ENCODE data around the gene MBD5.

MBD5 gene

DNA sequence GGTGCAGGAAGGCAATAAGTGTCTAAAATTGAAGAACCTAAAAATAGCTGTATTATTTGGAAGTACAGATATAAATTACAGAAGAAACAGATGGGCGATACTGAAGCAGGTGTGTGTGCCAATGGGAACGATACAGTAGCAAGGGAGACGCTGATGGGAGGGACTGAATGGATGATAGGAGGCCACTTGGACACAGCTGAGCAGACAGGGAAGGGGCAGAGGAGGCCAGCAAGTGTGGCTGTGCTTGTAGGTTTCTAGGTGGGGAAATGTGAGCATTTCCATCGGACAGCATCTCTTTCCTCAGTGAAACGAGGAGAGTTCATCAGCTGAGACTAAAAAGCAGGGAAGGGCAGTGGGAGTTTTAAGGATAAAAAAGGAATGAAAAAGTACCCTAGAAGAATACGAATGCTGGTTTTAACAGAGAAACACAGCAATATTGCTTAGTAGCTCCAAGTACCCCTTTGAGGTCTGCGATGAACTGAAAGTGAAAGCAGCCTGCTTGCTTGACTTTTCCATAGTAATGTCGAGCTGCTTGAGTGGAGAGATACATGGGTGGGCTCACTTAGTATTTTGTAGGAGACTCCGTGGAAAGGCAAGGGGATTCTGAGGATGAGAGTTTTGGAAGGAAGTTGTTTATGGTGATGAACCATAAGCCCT, 531.9 kb downstream of the MBD5 start:
- H2AFZ ChIP-seq (ENCODE audit: low read length, unreplicated experiment), result peak overlapping the region; percentile 72
- no peaks in the 10 kb centered on the region for H3K4me1 ChIP-seq (ENCODE audit: control insufficient read depth, insufficient read depth, low read length, unreplicated experiment)
- no peak overlapping the region for H3K27ac ChIP-seq (ENCODE audit: low read depth, low read length)
- H3K4me3 ChIP-seq (ENCODE audit: low read depth, low read length), result peak overlapping the region; percentile 82
- no peaks in the 10 kb centered on the region for H3K36me3 ChIP-seq (ENCODE audit: insufficient read depth, low read length)
- peaks cover 3% of the 10 kb centered on the region; the same call in 1 of the 2 replicates for H3K27me3 ChIP-seq (ENCODE audit: insufficient read depth, low read length)
- no peaks in the 10 kb centered on the region for H3K79me2 ChIP-seq (ENCODE audit: control insufficient read depth, insufficient read depth, low read length, unreplicated experiment)

DNA sequence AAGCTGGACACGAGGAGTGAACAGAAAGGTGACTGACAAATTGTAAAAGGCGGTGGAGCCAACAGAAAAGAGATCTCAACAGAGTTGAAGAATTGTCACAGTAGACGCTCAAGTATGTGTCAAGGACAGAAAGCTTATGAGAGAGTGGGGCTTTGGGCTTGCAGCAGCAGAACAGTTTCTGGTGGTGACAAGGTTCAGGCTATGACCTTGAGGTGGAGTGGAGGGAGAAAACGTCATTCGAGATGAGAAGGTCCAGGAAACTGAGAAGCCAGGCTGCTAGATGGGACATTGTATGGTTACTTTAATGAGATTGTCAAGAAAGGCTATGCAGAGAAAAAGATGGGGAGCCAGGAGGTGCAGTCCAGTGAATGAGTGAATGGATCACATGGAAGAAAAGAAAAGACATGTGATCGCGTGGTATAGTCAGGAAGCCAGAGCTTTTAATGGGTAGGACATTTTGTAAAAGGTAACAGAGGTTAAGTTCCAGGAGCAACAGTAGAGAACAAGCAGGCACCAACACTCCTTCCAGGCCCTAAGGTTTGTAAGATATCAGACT, 532.5 kb downstream of the MBD5 start:
- Histone ChIP-seq H3K27me3 (ENCODE audit: insufficient read depth, low read length) (peaks cover 8% of the 10 kb centered on the region; the same call in 1 of the 2 replicates), H2AFZ (ENCODE audit: low read length, unreplicated experiment) (peak overlapping the region; percentile 72), H3K4me3 (ENCODE audit: low read depth, low read length) (peak overlapping the region; percentile 82), H3K79me2 (ENCODE audit: control insufficient read depth, insufficient read depth, low read length, unreplicated experiment) (no peaks in the 10 kb centered on the region), H3K27ac (ENCODE audit: low read depth, low read length) (no peak overlapping the region), H3K4me1 (ENCODE audit: control insufficient read depth, insufficient read depth, low read length, unreplicated experiment) (no peaks in the 10 kb centered on the region), H3K36me3 (ENCODE audit: insufficient read depth, low read length) (no peaks in the 10 kb centered on the region)

DNA sequence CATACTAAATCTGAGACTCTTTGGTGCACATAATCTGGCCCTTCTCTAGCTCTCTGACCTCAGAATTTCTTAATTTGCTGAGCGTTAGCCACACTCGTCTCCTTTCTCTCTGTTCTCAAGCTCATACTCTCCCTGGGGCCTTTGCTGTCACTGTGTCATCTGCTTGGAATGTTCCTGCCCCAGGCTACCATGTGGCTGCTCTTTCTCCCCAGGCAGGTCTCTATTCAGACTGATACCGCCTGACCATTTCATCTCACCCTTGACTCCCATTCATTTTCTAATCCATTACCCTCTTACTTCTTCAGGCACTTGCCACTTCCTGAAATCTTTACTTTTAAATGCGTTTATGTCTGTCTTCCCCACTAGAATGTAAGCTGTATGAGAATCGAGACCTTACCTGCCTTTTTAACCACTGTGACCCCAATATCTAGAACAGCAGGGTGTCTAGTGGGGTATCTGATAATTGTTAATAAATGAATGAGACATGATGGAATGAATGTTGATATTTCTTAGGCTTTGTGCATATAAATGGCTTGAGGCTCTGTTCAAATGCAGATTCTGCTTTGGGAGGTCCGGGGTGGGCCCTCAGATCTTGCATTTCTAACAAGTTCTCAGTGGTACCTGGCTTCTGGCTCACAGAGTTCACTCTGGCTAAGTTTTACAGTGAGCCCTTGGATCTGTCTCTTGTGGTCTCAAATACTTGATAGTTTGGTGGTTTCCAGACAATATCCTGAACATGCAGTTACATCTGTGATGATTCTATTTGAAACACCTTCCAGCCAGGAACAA, 533.8 kb downstream of the MBD5 start:
- no peak overlapping the region for H3K27ac ChIP-seq (ENCODE audit: low read depth, low read length)
- H2AFZ ChIP-seq (ENCODE audit: low read length, unreplicated experiment), result no peak overlapping the region
- no peak overlapping the region for H3K4me3 ChIP-seq (ENCODE audit: low read depth, low read length)

DNA sequence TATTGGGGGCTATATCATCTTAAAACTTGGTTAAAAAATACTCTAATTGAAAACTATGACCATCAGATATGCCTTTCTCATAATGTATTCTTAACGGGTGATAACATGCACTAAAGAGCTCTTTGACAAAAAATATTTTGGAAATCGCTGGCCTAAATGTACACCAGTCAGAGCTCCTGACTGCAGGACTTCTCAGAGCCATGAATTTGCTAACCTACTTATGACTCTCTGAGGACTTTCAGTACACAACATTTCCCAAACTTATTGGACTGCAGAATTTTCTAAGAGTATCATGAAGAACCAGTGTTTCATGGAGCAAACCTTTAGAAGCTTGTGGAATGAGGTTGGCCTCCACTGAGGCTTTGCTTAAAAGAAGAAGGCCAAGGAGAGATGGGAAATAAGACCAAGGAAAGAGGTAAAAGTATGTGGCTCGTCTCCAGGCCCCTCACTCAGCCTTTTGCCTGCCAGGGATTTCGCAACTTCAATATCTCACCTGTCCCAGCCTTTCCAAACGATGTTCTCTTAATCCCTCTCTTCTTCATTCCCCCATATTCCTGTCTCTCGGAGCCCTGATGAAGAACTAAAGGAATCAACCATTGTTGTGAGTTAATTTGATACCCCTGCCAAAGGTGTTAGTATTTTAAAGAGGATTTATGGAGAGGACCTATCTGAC, 534.9 kb downstream of the MBD5 start:
- Histone ChIP-seq H3K27ac (ENCODE audit: low read depth, low read length) (no peak overlapping the region), H3K4me1 (ENCODE audit: control insufficient read depth, insufficient read depth, low read length, unreplicated experiment) (no peaks in the 10 kb centered on the region), H3K4me3 (ENCODE audit: low read depth, low read length) (no peak overlapping the region), H3K79me2 (ENCODE audit: control insufficient read depth, insufficient read depth, low read length, unreplicated experiment) (no peaks in the 10 kb centered on the region), H3K27me3 (ENCODE audit: insufficient read depth, low read length) (peaks cover 20% of the 10 kb centered on the region; the same call in 1 of the 2 replicates), H2AFZ (ENCODE audit: low read length, unreplicated experiment) (no peak overlapping the region), H3K36me3 (ENCODE audit: insufficient read depth, low read length) (no peaks in the 10 kb centered on the region)

More for the DNA sequence above, 533.8 kb downstream of the MBD5 start:
- peaks cover 9% of the 10 kb centered on the region; the same call in 1 of the 2 replicates for H3K27me3 ChIP-seq (ENCODE audit: insufficient read depth, low read length)
- H3K79me2 ChIP-seq (ENCODE audit: control insufficient read depth, insufficient read depth, low read length, unreplicated experiment), result no peaks in the 10 kb centered on the region
- no peaks in the 10 kb centered on the region for H3K4me1 ChIP-seq (ENCODE audit: control insufficient read depth, insufficient read depth, low read length, unreplicated experiment)
- no peaks in the 10 kb centered on the region for H3K36me3 ChIP-seq (ENCODE audit: insufficient read depth, low read length)

DNA sequence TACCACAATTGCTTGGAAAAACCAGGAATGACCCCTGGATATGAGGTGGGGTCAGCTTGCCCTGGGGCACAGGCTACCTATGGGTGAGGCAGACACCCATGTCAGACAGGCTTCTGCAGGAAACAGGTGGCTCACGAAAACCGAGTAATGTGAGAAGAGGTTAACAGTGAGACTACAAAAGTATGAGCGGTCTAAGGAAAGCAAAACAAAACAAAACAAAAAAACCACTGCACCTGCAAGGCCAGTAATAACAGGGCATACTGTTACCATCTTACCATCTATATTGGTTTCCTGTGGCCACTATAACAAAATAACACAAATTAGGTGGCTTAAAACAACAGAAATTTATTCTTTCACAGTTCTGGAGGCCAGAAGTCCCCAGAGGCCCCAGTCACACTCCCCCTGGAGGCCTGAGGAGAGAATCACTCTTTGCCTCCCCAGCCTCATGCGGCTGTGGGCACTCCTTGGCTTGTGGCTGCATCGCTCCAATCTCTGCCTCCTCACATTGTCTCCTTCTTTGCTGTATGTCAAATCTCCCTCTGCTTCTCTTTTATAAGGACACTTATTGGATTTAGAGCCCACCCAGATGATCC, 537.0 kb downstream of the MBD5 start:
- H3K36me3 ChIP-seq (ENCODE audit: insufficient read depth, low read length), result no peaks in the 10 kb centered on the region
- no peaks in the 10 kb centered on the region for H3K79me2 ChIP-seq (ENCODE audit: control insufficient read depth, insufficient read depth, low read length, unreplicated experiment)
- no peak overlapping the region for H3K27ac ChIP-seq (ENCODE audit: low read depth, low read length)
- no peaks in the 10 kb centered on the region for H3K4me1 ChIP-seq (ENCODE audit: control insufficient read depth, insufficient read depth, low read length, unreplicated experiment)
- no peak overlapping the region for H2AFZ ChIP-seq (ENCODE audit: low read length, unreplicated experiment)
- peaks cover 38% of the 10 kb centered on the region; the same call in 1 of the 2 replicates for H3K27me3 ChIP-seq (ENCODE audit: insufficient read depth, low read length)
- H3K4me3 ChIP-seq (ENCODE audit: low read depth, low read length), result no peak overlapping the region

DNA sequence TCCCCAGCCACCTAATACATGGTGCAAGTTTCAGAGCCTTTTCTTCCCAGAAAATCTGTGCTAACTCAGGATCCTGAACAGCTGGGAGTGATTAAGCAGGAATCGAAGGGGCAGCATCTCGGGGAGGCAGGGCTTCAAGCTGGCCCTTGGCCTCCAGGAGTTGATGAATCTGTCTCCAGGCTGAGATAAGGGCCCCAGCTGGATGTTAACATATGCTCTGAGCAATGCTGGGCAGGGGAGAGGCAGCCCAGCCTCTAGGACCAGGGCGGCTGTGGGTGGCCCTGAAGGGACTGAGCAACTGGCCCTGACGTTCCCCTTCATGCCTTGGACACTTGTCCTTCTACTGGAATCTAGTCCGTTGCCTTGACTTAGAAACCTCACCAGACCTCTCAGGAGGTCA, 539.6 kb downstream of the MBD5 start:
- Histone ChIP-seq H3K36me3 (ENCODE audit: insufficient read depth, low read length) (no peaks in the 10 kb centered on the region), H3K4me1 (ENCODE audit: control insufficient read depth, insufficient read depth, low read length, unreplicated experiment) (no peaks in the 10 kb centered on the region), H3K27ac (ENCODE audit: low read depth, low read length) (no peak overlapping the region), H3K4me3 (ENCODE audit: low read depth, low read length) (no peak overlapping the region), H3K27me3 (ENCODE audit: insufficient read depth, low read length) (peaks cover 38% of the 10 kb centered on the region; the same call in 1 of the 2 replicates), H3K79me2 (ENCODE audit: control insufficient read depth, insufficient read depth, low read length, unreplicated experiment) (no peaks in the 10 kb centered on the region), H2AFZ (ENCODE audit: low read length, unreplicated experiment) (no peak overlapping the region)

DNA sequence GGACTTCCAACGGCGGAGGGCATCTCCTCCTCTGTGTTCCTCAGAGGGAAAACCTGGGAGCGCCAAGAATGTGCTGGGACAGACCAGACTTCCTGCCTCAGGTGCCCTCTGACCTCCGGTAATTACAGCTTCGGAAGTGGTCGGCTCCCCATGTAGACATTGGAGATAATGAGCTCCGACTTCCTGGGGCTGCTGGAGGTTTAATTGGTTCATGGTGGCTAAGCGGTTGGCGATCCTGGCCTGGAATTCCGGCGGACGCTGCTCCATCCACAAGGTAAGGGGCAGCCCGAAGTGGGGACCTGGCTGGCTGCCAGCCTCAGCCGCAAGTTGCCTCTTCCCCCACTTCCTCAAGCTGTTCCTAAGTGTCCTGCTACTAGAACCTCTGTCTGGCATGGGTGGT, 540.5 kb downstream of the MBD5 start:
- H3K4me1 ChIP-seq (ENCODE audit: control insufficient read depth, insufficient read depth, low read length, unreplicated experiment), result no peaks in the 10 kb centered on the region
- no peak overlapping the region for H3K4me3 ChIP-seq (ENCODE audit: low read depth, low read length)

DNA sequence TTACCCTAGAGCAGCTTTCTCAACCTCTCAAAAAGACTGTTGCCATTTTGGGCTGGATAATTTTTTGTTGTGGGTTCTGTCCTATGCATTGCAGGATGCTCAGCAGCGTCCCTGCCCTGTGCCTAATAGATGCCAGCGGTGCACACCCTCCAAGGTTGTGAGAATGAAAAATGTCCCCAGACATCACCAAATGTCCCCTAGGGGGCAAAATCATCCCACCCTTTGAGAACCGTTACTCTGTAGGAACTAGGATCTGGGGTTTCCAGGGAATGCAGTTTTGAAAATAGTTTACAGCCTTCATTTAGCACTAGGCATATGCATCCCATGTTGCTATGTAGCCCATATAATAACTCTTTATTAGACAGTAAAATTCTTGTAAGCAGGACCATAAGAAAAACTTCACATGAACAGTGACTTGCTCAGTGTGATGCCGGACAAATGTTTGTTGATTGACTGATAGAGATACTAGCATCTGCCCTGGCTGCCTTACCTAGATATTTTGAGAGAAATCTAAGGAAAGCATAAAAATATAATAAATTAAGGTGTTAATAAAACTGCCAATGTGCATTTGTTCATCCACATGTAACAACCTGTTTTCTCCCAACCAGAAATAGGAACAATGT, 544.5 kb downstream of the MBD5 start:
- H3K27me3 ChIP-seq (ENCODE audit: insufficient read depth, low read length), result peaks cover 61% of the 10 kb centered on the region
- H3K36me3 ChIP-seq (ENCODE audit: insufficient read depth, low read length), result no peaks in the 10 kb centered on the region
- no peak overlapping the region for H3K27ac ChIP-seq (ENCODE audit: low read depth, low read length)
- no peaks in the 10 kb centered on the region for H3K79me2 ChIP-seq (ENCODE audit: control insufficient read depth, insufficient read depth, low read length, unreplicated experiment)
- H2AFZ ChIP-seq (ENCODE audit: low read length, unreplicated experiment), result no peak overlapping the region
- no peak overlapping the region for H3K4me3 ChIP-seq (ENCODE audit: low read depth, low read length)
- no peaks in the 10 kb centered on the region for H3K4me1 ChIP-seq (ENCODE audit: control insufficient read depth, insufficient read depth, low read length, unreplicated experiment)

More for the DNA sequence above, 540.5 kb downstream of the MBD5 start:
- Histone ChIP-seq H3K27me3 (ENCODE audit: insufficient read depth, low read length) (peaks cover 47% of the 10 kb centered on the region), H3K27ac (ENCODE audit: low read depth, low read length) (no peak overlapping the region), H3K36me3 (ENCODE audit: insufficient read depth, low read length) (no peaks in the 10 kb centered on the region), H3K79me2 (ENCODE audit: control insufficient read depth, insufficient read depth, low read length, unreplicated experiment) (no peaks in the 10 kb centered on the region), H2AFZ (ENCODE audit: low read length, unreplicated experiment) (no peak overlapping the region)

Measured in ACC112 (cell line).